CD14-positive monocyte (primary cell): ENCODE measurements around the gene GCGR. TPM values are rescaled to one million over a fixed set of nuclear protein-coding genes. Genes with fewer than 3 reads are reported as not detected.
A peak's percentile ranks its signal among the peaks of the same experiment; 100 is the strongest.

Experiments
- DNase-seq, 3 donors: peaks; one replicate each; pipeline ENCODE4 v3.0.0-alpha.2; 2011 to 2022
- H2AFZ ChIP-seq: 2 replicates; pipeline ENCODE4 v1.6.0; 2012; ENCODE audit warnings: mild to moderate bottlenecking, low read depth, low read length, inconsistent platforms; ENCODE audit not compliant: insufficient read depth, poor library complexity, severe bottlenecking
- H3K27ac ChIP-seq, 2 donors: 1 replicate in 1 of 2; 2 replicates in 1 of 2; pipeline ENCODE4 v1.5.1; 2012 to 2013; ENCODE audit warnings: low read length in 2 of 2, control low read depth in 1 of 2, inconsistent platforms in 1 of 2, low read depth in 1 of 2, mild to moderate bottlenecking in 1 of 2
- H3K27me3 ChIP-seq, 2 donors: one replicate each; pipeline versions ENCODE4 v1.6.0 to v1.6.1; 2011 to 2013; ENCODE audit warnings: low read length in 2 of 2; ENCODE audit not compliant: control insufficient read depth in 2 of 2, insufficient read depth in 2 of 2
- H3K36me3 ChIP-seq, 2 donors: replicated peaks in 1 of 2; 1 replicate in 1 of 2; 2 replicates in 1 of 2; pipeline versions ENCODE4 v1.5.1 to v1.6.1; 2012 to 2013; ENCODE audit warnings: low read length in 2 of 2, control low read depth in 1 of 2, inconsistent platforms in 1 of 2, mild to moderate bottlenecking in 1 of 2; ENCODE audit not compliant: insufficient read depth in 2 of 2, control insufficient read depth in 1 of 2
- H3K4me1 ChIP-seq, 2 donors: 1 replicate in 1 of 2; 2 replicates in 1 of 2; pipeline versions ENCODE4 v1.5.1 to v1.6.1; 2012 to 2013; ENCODE audit warnings: low read length in 2 of 2, control low read depth in 1 of 2, inconsistent platforms in 1 of 2, mild to moderate bottlenecking in 1 of 2, moderate library complexity in 1 of 2; ENCODE audit not compliant: insufficient read depth in 2 of 2, control insufficient read depth in 1 of 2
- H3K4me2 ChIP-seq: replicated peaks from 2 replicates; pipeline ENCODE3; 2012; ENCODE audit warnings: low read length, moderate library complexity, mild to moderate bottlenecking; ENCODE audit not compliant: poor library complexity, severe bottlenecking; ENCODE audit errors: extremely low read depth
- H3K4me3 ChIP-seq, 3 experiments: fragments of 200-600 bp in 1 of 3; sonication (generic) in 1 of 3; replicated peaks in 1 of 3; 1 replicate in 2 of 3; 2 replicates in 1 of 3; pipeline ENCODE4 v1.5.1; 2011 to 2013; ENCODE audit warnings: low read length in 3 of 3, mild to moderate bottlenecking in 3 of 3, control low read depth in 2 of 3, low read depth in 2 of 3, inconsistent platforms in 1 of 3, moderate library complexity in 1 of 3
- H3K79me2 ChIP-seq: 2 replicates; pipeline ENCODE4 v1.6.0; 2012; ENCODE audit warnings: mild to moderate bottlenecking, control low read depth, inconsistent platforms, low read length, moderate library complexity; ENCODE audit not compliant: insufficient read depth
- H3K9ac ChIP-seq: 2 replicates; pipeline ENCODE4 v1.6.0; 2017; ENCODE audit warnings: low read length, mild to moderate bottlenecking; ENCODE audit not compliant: insufficient read depth, poor library complexity, severe bottlenecking
- H3K9me3 ChIP-seq, 2 donors: replicated peaks in 1 of 2; 1 replicate in 1 of 2; 2 replicates in 1 of 2; pipeline versions ENCODE4 v1.5.1 to v1.6.1; 2012 to 2013; ENCODE audit warnings: low read length in 2 of 2, control low read depth in 1 of 2; ENCODE audit not compliant: control insufficient read depth in 1 of 2, insufficient read depth in 1 of 2
- H4K20me1 ChIP-seq: 2 replicates; pipeline ENCODE4 v1.6.0; 2012; ENCODE audit warnings: mild to moderate bottlenecking, low read length, control low read depth, moderate library complexity; ENCODE audit not compliant: insufficient read depth
- H3K27ac Mint-ChIP-seq, 7 donors: one replicate each; pipeline ENCODE4 v1.8.0; 2020; ENCODE audit warnings: mild to moderate bottlenecking in 7 of 7, mixed read lengths in 7 of 7, moderate library complexity in 6 of 7, inconsistent platforms in 2 of 7
- H3K27me3 Mint-ChIP-seq, 3 donors: one replicate each; pipeline ENCODE4 v1.8.0; 2021 to 2022; ENCODE audit warnings: low read depth in 3 of 3, mild to moderate bottlenecking in 3 of 3, mixed read lengths in 3 of 3, moderate library complexity in 3 of 3, inconsistent platforms in 1 of 3
- H3K36me3 Mint-ChIP-seq, 2 donors: one replicate each; pipeline ENCODE4 v1.8.0; 2020; ENCODE audit warnings: mixed read lengths in 2 of 2, inconsistent platforms in 1 of 2, mild to moderate bottlenecking in 1 of 2
- H3K4me1 Mint-ChIP-seq: one replicate; pipeline ENCODE4 v1.8.0; 2020; ENCODE audit warnings: mild to moderate bottlenecking, mixed read lengths
- H3K4me3 Mint-ChIP-seq, 2 donors: one replicate each; pipeline ENCODE4 v1.8.0; 2020; ENCODE audit warnings: mild to moderate bottlenecking in 2 of 2, mixed read lengths in 2 of 2, moderate library complexity in 1 of 2
- H3K9me3 Mint-ChIP-seq, 7 donors: one replicate each; pipeline ENCODE4 v1.8.0; 2020 to 2022; ENCODE audit warnings: mixed read lengths in 7 of 7, mild to moderate bottlenecking in 6 of 7, moderate library complexity in 6 of 7, inconsistent platforms in 2 of 7
- WGBS: methylation state at CpG from one replicate; pipeline ENCODE4 v1.1.5; 2013; ENCODE audit warnings: missing lambda C conversion rate; ENCODE audit not compliant: insufficient coverage; 5-methylcytosine and 5-hydroxymethylcytosine counted together
- intact Hi-C, 2 donors: fragments of 100-400 bp; cut with micrococcal nuclease; formaldehyde crosslinking; loops; one replicate each; pipeline versions ENCODE4 v1.15.0 to v1.15.1; 2023
- polyA plus RNA-seq, 3 donors: library from polyadenylated mRNA; depleted of rRNA in 1 of 3; unstranded in 2 of 3; stranded (reverse) in 1 of 3; fragments of 300-500 nt in 2 of 3; fragments of >200 nt in 1 of 3; fragmentation: Illumina TruSeq in 2 of 3; gene quantifications; 1 replicate in 2 of 3; 2 replicates in 1 of 3; pipeline ENCODE4 v1.2.3, GENCODE V29; 2012 to 2021
- TF ChIP-seq, protein P1 (sequence below): fragments of 200-600 bp; IDR thresholded peaks from one replicate; pipeline ENCODE4 v1.8.0; 2022; ENCODE audit warnings: antibody characterized with exemption, mild to moderate bottlenecking

The GCGR gene
- polyA plus RNA-seq, 3 donors = not detected

DNA sequence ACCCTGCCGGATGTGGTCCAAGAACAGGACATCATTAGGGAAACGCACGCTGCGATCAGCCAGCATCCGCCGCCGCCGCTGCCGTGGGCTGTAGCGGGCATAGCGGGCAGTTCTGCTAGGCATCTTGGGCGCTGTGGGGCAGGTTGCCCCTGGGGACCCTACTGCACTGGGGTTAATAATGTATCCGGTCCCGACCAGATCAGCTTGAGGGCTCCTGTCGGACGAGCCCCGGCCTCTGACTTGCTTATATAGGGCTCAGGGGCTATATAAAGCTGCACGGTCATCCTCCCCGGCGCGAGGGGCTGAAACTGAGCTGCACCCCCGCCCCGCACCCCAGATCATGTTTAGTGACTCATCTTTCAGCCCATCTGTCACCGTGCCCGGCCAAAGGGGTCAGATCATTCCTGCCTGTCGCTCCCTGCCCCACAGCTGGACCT, 30.9 kb downstream of the GCGR start, which contains the start of gene PPP1R27:
PPP1R27 (minus strand) TSS at position 220 of the 437 bp plus-strand sequence; CDS start at position 123, 97 bp downstream.
- no peaks in the 10 kb centered on the region for H3K27me3 ChIP-seq
- peaks cover 0 to 2% (median 0%) of the 10 kb centered on the region in 7 donors for H3K9me3 Mint-ChIP-seq
- intact Hi-C loops = loop anchor here in 1 of 2 donors (5.0 kb wide), 1 partner anchor 37 kb away; the partner anchor contains the start of gene ARHGDIA
- peak within 1 kb of the TSS; percentile 85 to 96 for H3K27ac ChIP-seq
- H3K27me3 Mint-ChIP-seq = peaks cover 0 to 1% (median 0%) of the 10 kb centered on the region in 3 donors
- peak within 1 kb of the TSS; percentile 44 for H2AFZ ChIP-seq
- DNase-seq = no peak
- peaks cover 61% of the 10 kb centered on the region for H3K79me2 ChIP-seq
- peak within 1 kb of the TSS in 2 of 3 experiments; percentile 52 to 72 for H3K4me3 ChIP-seq
- no peaks in the 10 kb centered on the region for H4K20me1 ChIP-seq
- TF ChIP-seq, protein P1, sequence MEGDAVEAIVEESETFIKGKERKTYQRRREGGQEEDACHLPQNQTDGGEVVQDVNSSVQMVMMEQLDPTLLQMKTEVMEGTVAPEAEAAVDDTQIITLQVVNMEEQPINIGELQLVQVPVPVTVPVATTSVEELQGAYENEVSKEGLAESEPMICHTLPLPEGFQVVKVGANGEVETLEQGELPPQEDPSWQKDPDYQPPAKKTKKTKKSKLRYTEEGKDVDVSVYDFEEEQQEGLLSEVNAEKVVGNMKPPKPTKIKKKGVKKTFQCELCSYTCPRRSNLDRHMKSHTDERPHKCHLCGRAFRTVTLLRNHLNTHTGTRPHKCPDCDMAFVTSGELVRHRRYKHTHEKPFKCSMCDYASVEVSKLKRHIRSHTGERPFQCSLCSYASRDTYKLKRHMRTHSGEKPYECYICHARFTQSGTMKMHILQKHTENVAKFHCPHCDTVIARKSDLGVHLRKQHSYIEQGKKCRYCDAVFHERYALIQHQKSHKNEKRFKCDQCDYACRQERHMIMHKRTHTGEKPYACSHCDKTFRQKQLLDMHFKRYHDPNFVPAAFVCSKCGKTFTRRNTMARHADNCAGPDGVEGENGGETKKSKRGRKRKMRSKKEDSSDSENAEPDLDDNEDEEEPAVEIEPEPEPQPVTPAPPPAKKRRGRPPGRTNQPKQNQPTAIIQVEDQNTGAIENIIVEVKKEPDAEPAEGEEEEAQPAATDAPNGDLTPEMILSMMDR = no peak
- no peaks in the 10 kb centered on the region for H3K9me3 ChIP-seq
- no peaks in the 10 kb centered on the region for H3K36me3 Mint-ChIP-seq
- peaks cover 58% of the 10 kb centered on the region for H3K4me1 Mint-ChIP-seq
- H3K4me3 Mint-ChIP-seq = peak within 1 kb of the TSS; percentile 69 to 86
- peak within 1 kb of the TSS; percentile 84 to 98 (median 94) for H3K27ac Mint-ChIP-seq
- WGBS = 80% methylated on average over 24 of the region's 26 CpGs
- no peaks in the 10 kb centered on the region for H3K36me3 ChIP-seq
- peak within 1 kb of the TSS; percentile 74 for H3K4me2 ChIP-seq
- H3K4me1 ChIP-seq = peaks cover 65 to 75% of the 10 kb centered on the region in 2 donors
- peak within 1 kb of the TSS; percentile 83 for H3K9ac ChIP-seq

DNA sequence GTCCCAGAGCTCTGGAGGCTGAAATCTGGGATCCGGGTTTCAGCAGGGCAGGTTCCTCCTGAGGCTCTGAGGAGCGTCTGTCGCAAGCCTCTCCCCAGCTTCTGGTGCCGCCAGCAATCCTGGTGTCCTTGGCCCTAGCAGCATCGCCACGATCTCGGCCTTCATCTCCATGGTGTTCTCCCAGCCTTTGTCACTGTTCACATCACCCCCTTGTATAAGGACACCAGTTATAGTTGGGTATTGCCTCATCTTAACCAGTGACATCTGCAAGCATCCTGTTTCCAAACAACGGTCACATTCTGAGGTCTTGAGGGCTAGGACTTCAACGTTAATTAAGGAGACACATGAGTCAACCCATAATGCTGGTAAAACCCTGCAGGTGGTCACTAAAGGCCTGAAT, 33.7 kb downstream of the GCGR start:
- Histone ChIP-seq H3K27ac (peak overlapping the region; percentile 88 to 93), H3K36me3 (peaks cover 2 to 3% of the 10 kb centered on the region in 2 donors), H3K9ac (peak overlapping the region; percentile 70), H3K4me3 (peak overlapping the region in 1 of 3 experiments; percentile 57), H3K9me3 (no peaks in the 10 kb centered on the region), H4K20me1 (no peaks in the 10 kb centered on the region), H3K79me2 (peaks cover 36% of the 10 kb centered on the region), H3K27me3 (no peaks in the 10 kb centered on the region), H3K4me1 (peaks cover 60 to 71% of the 10 kb centered on the region in 2 donors), H3K4me2 (peak overlapping the region; percentile 68), H2AFZ (no peak overlapping the region)
- WGBS = 2% methylated on average over 8 of the region's 9 CpGs
- intact Hi-C loops = loop anchor here in 1 of 2 donors (2.0 kb wide), 1 partner anchor 21 kb away; no protein-coding TSS in a partner anchor
- H3K27ac Mint-ChIP-seq = peak overlapping the region; percentile 86 to 99 (median 97)
- peaks cover 58% of the 10 kb centered on the region for H3K4me1 Mint-ChIP-seq
- peaks cover 2 to 9% of the 10 kb centered on the region in 2 donors for H3K36me3 Mint-ChIP-seq
- peaks cover 0 to 3% (median 0%) of the 10 kb centered on the region in 3 donors for H3K27me3 Mint-ChIP-seq
- peaks cover 0 to 2% (median 0%) of the 10 kb centered on the region in 7 donors for H3K9me3 Mint-ChIP-seq
- DNase-seq = peak; percentile 93 to 98 (median 94)
- peak overlapping the region; percentile 62 to 74 for H3K4me3 Mint-ChIP-seq
- TF ChIP-seq, protein P1 = no peak
